Measurements from ENCODE around the gene CCDC78. TPM values are rescaled to one million over a fixed set of nuclear protein-coding genes. Genes with fewer than 3 reads are reported as not detected.
"Not testable (repeated sequence)": the region's sequence is repeated elsewhere in the genome, so short reads cannot be mapped to it uniquely, and the experiment has no call there.

CCDC78 gene
- total RNA-seq, 1 donor from 2014 or later: 2.5 TPM

DNA sequence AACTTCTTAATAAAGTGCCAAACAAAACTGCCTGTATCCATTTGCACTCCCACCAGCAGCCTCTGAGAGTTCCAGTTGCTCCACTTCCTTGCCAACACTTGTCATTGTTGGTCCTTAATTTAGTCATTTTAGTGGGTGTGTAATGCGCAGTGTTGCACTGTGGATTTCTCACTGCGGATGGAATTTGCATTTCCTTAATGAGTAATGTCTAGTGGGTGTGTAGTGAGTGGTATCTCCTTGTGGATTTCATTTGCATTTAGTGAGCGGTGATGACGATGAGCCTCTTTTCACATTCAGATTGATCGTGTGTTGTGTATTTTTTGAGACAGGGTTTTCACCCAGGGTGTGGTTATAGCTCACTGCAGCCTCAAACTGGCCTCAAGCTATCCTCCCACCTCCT is 30.2 kb upstream of the CCDC78 start:
- TF ChIP-seq, protein P1, sequence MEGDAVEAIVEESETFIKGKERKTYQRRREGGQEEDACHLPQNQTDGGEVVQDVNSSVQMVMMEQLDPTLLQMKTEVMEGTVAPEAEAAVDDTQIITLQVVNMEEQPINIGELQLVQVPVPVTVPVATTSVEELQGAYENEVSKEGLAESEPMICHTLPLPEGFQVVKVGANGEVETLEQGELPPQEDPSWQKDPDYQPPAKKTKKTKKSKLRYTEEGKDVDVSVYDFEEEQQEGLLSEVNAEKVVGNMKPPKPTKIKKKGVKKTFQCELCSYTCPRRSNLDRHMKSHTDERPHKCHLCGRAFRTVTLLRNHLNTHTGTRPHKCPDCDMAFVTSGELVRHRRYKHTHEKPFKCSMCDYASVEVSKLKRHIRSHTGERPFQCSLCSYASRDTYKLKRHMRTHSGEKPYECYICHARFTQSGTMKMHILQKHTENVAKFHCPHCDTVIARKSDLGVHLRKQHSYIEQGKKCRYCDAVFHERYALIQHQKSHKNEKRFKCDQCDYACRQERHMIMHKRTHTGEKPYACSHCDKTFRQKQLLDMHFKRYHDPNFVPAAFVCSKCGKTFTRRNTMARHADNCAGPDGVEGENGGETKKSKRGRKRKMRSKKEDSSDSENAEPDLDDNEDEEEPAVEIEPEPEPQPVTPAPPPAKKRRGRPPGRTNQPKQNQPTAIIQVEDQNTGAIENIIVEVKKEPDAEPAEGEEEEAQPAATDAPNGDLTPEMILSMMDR (IDR thresholded peaks at IDR 0.05; ENCODE audit: insufficient read depth, low read length, poor library complexity, severe bottlenecking): no peak
- Histone ChIP-seq H3K4me3 (ENCODE audit: low read depth, low read length) (no peak overlapping the region), H3K36me3 (ENCODE audit: control insufficient read depth, insufficient read depth, low read length) (no peaks in the 10 kb centered on the region), H3K27me3 (ENCODE audit: control insufficient read depth, insufficient read depth, low read length) (no peaks in the 10 kb centered on the region)
- DNase-seq (ENCODE audit: low read depth): no peak

DNA sequence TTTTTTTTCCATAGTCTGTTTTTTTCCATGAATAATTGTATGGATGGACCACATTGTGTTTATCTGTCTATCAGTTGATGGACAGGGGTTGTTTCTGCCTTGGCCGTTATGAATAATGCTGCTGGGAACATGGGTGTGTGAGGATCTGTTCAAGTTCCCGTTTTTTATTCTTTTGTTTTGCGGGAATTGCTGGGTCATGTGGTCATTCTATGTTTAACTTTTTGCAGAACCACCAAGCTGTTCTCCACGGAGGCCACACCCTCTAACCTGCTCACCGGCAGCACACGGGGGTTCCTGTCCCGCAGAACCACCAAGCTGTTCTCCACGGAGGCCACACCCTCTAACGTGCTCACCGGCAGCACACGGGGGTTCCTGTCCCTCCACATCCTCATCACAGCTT is 28.4 kb upstream of the CCDC78 start:
- H3K27me3 ChIP-seq (ENCODE audit: control insufficient read depth, insufficient read depth, low read length): no peaks in the 10 kb centered on the region
- TF ChIP-seq, protein P1 (IDR thresholded peaks at IDR 0.05; ENCODE audit: insufficient read depth, low read length, poor library complexity, severe bottlenecking): no peak
- no peaks in the 10 kb centered on the region for H3K36me3 ChIP-seq (ENCODE audit: control insufficient read depth, insufficient read depth, low read length)
- no peak for DNase-seq (ENCODE audit: low read depth)
- no peak overlapping the region for H3K4me3 ChIP-seq (ENCODE audit: low read depth, low read length)

DNA sequence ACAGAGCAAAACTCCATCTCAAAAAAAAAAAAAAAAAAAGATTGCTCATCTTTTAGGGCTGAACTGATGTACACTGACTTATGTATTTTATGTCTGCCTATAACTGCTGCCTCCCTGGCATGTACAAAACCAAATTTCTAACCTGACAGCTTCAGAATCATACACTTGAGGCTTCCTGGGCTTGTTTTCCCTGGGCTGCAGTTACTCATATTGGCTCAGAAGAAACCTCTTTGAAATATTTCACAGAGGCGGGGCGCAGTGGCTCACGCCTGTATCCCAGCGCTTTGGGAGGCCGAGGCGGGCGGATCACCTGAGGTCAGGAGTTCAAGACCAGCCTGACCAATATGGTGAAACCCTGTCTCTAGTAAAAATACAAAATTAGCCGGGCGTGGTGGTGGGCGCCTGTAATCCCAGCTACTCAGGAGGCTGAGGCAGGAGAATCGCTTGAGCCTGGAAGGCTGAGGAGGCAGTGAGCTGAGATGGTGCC is 27.9 kb upstream of the CCDC78 start:
- H3K27me3 ChIP-seq (ENCODE audit: control insufficient read depth, insufficient read depth, low read length); H3K36me3 ChIP-seq (ENCODE audit: control insufficient read depth, insufficient read depth, low read length); DNase-seq (ENCODE audit: low read depth); H3K4me3 ChIP-seq (ENCODE audit: low read depth, low read length): not testable (repeated sequence)

DNA sequence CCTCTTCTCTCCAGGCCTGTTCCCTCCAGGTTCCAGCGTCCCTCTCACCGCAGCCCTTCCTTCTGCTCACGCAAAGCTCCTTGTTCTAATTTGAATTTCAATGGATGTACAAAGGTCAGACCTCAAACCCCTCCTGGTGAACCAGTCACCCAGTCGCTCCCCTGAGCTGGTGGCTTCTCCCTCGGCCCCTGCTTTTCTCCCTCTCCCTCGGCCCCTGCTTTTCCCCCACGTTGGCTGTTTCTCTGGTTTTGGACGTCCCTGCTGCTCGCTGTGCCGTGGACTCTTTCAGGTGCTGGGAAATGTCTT is 25.7 kb upstream of the CCDC78 start:
- Histone ChIP-seq H3K27me3 (ENCODE audit: control insufficient read depth, insufficient read depth, low read length) (no peaks in the 10 kb centered on the region), H3K36me3 (ENCODE audit: control insufficient read depth, insufficient read depth, low read length) (no peaks in the 10 kb centered on the region), H3K4me3 (ENCODE audit: low read depth, low read length) (no peak overlapping the region)
- no peak for DNase-seq (ENCODE audit: low read depth)
- TF ChIP-seq, protein P1 (IDR thresholded peaks at IDR 0.05; ENCODE audit: insufficient read depth, low read length, poor library complexity, severe bottlenecking): no peak

DNA sequence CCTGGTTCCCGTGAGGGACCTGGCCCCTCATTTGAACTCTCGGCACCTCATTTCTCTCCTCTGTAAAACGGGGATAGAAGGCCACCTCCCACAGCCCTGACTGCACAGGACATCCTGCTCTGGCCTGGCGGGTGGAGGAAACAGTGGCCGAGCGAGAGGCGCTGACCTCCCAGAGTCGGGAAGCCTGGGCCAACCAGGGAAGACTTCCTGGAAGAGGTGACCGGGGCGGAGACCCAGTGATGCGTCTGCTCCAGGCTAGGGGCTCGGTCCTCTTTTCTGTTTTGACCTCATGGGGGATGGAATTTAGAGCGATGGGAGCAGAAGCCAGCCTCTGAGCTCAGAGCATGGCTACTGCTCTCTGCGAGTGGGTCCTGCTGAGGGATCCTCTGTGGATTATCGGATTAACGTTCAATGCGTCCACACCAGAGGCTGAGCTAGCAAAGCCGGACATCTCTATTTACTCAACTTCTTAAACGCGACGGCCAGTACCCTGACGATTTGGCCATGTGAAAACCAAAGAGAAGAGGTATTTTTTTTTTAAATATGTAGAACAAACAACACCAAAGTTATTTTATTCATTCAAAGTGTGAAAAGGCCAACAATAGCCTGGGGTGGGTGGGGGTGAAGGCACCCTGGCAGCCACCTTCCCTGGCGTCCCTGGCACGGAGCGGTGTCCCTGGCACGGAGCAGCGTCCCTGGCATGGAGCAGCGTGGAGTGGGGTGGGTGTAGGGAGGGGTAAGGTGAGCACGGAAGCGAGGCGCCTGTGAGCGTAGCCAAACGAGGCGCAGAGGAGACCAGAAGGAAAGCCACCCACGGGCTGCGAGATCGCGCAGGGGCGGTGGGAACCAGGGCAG is 25.1 kb upstream of the CCDC78 start:
- no peaks in the 10 kb centered on the region for H3K27me3 ChIP-seq (ENCODE audit: control insufficient read depth, insufficient read depth, low read length)

DNA sequence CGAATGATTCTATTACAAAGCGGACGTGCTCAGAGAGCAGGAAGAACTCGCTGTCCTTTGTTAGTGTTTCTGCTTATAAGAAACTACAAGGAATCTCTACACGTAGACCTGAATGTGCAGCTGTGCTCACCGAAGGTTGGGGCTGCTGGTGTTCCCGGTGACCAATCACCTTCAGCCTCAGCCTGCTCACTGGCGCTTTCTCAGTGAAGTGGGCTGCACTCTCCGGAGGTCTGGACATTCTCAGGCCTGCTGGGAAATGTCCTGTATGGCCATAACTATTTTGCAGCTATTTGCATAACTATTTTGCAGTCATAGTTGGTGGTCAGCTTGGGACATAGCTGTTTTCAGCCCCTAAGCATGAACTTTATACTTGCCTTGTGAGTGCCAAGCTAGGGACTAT is 24.2 kb upstream of the CCDC78 start:
- no peaks in the 10 kb centered on the region for H3K36me3 ChIP-seq (ENCODE audit: control insufficient read depth, insufficient read depth, low read length)
- H3K4me3 ChIP-seq (ENCODE audit: low read depth, low read length): no peak overlapping the region
- no peaks in the 10 kb centered on the region for H3K27me3 ChIP-seq (ENCODE audit: control insufficient read depth, insufficient read depth, low read length)
- DNase-seq (ENCODE audit: low read depth): no peak
- TF ChIP-seq, protein P1 (IDR thresholded peaks at IDR 0.05; ENCODE audit: insufficient read depth, low read length, poor library complexity, severe bottlenecking): no peak

More for the DNA sequence above, 25.1 kb upstream of the CCDC78 start:
- Histone ChIP-seq H3K4me3 (ENCODE audit: low read depth, low read length) (no peak overlapping the region), H3K36me3 (ENCODE audit: control insufficient read depth, insufficient read depth, low read length) (no peaks in the 10 kb centered on the region)
- TF ChIP-seq, protein P1 (IDR thresholded peaks at IDR 0.05; ENCODE audit: insufficient read depth, low read length, poor library complexity, severe bottlenecking): no peak
- DNase-seq (ENCODE audit: low read depth): no peak

Measured in kidney epithelial cell (primary cell).